GM19467 (cell line): ENCODE measurements around the gene SLC9C2.
"Not testable (repeated sequence)": the region's sequence is repeated elsewhere in the genome, so short reads cannot be mapped to it uniquely, and the experiment has no call there.

Experiments used
- ATAC-seq: cut with Tn5 transposase; IDR thresholded peaks from one replicate; pipeline ENCODE4 v1.9.1; 2021; ENCODE audit warnings: mild to moderate bottlenecking, moderate library complexity; ENCODE audit not compliant: unreplicated experiment

The SLC9C2 gene

GRCh38 chr1:173530795-173531693 is 71.8 kb downstream of the SLC9C2 start:
- ATAC-seq = no peak

GRCh38 chr1:173529106-173529505 is 73.8 kb downstream of the SLC9C2 start:
- no peak for ATAC-seq

GRCh38 chr1:173527151-173527826 is 75.6 kb downstream of the SLC9C2 start:
- ATAC-seq = no peak

- ATAC-seq = no peak
These were observed 76.9 kb downstream of the SLC9C2 start for GRCh38 chr1:173525926-173526325.

GRCh38 chr1:173523329-173523728 is 79.5 kb downstream of the SLC9C2 start:
- ATAC-seq = no peak

GRCh38 chr1:173520799-173521198 is 82.1 kb downstream of the SLC9C2 start:
- ATAC-seq = no peak

GRCh38 chr1:173514503-173514902 is 88.4 kb downstream of the SLC9C2 start:
- not testable (repeated sequence) for ATAC-seq

- no peak for ATAC-seq
These were observed 93.1 kb downstream of the SLC9C2 start for GRCh38 chr1:173509797-173510196.

GRCh38 chr1:173508541-173508940 is 94.3 kb downstream of the SLC9C2 start:
- ATAC-seq = no peak

GRCh38 chr1:173507847-173508209 is 95.0 kb downstream of the SLC9C2 start:
- ATAC-seq = no peak

GRCh38 chr1:173507205-173507846 is 95.5 kb downstream of the SLC9C2 start:
- ATAC-seq = no peak

- ATAC-seq = no peak
These were observed 96.4 kb downstream of the SLC9C2 start for GRCh38 chr1:173506437-173506836.

- ATAC-seq = no peak
These were observed 97.5 kb downstream of the SLC9C2 start for GRCh38 chr1:173505391-173505790.

GRCh38 chr1:173504268-173504667 is 98.6 kb downstream of the SLC9C2 start:
- ATAC-seq = no peak

- ATAC-seq = no peak
These were observed 99.5 kb downstream of the SLC9C2 start for GRCh38 chr1:173503391-173503790.

- ATAC-seq = no peak
These were observed 100.8 kb downstream of the SLC9C2 start for GRCh38 chr1:173502104-173502503.

GRCh38 chr1:173499729-173500128 is 103.1 kb downstream of the SLC9C2 start:
- no peak for ATAC-seq

GRCh38 chr1:173496757-173497320 is 106.0 kb downstream of the SLC9C2 start:
- ATAC-seq = no peak

GRCh38 chr1:173495609-173496267 is 107.1 kb downstream of the SLC9C2 start:
- no peak for ATAC-seq

- not testable (repeated sequence) for ATAC-seq
These were observed 109.7 kb downstream of the SLC9C2 start for GRCh38 chr1:173493125-173493524.

GRCh38 chr1:173491508-173491907 is 111.4 kb downstream of the SLC9C2 start:
- no peak for ATAC-seq
